A549 (cell line): Measurements from ENCODE around the gene PLEKHF1. TPM values are rescaled to one million over a fixed set of nuclear protein-coding genes. Genes with fewer than 3 reads are reported as not detected.

ENCODE experiments used
- ATAC-seq, 2 experiments: fragments of 200-7000 bp in 1 of 2; fragments of >200 bp in 1 of 2; cut with Nextera tagmentation in 1 of 2; cut with Tn5 transposase in 1 of 2; 3 replicates each; pipeline versions ENCODE4 v1.8.0 to v1.9.1; 2018 to 2020; ENCODE audit warnings: mild to moderate bottlenecking in 1 of 2, moderate library complexity in 1 of 2
- CTCF ChIA-PET: fragments of 300-600 bp; sonication (Branson Sonifier 250); formaldehyde crosslinking; extraction: SDS; loops from one replicate; lab custom pipeline; 2021; ENCODE audit warnings: antibody characterized with exemption, inconsistent platforms; lab: Yijun Ruan, JAX
- POLR2A ChIA-PET: fragments of 350-600 bp; formaldehyde crosslinking; extraction: SDS; loops from one replicate; lab custom pipeline; 2021; ENCODE audit warnings: antibody characterized with exemption, inconsistent platforms; lab: Yijun Ruan, JAX
- DNase-seq, 2 experiments: peaks; one replicate each; pipeline versions ENCODE4 v3.0.0 to v3.0.0-alpha.2; 2011 to 2016; ENCODE audit warnings: low read depth in 1 of 2, low spot score in 1 of 2
- FAIRE-seq: peaks from 2 replicates; lab custom pipeline; 2011; peaks lifted over from hg19 to GRCh38; lab: Jason Lieb, UNC
- H3K27ac ChIP-seq, 2 experiments: fragments of >200 bp; sonication (Bioruptor Twin); formaldehyde crosslinking; 3 replicates each; pipeline ENCODE4 v1.5.1; 2016 to 2017
- H3K4me1 ChIP-seq: fragments of >200 bp; sonication (Bioruptor Twin); formaldehyde crosslinking; 3 replicates; pipeline ENCODE4 v1.6.1; 2016
- H3K4me2 ChIP-seq: fragments of >200 bp; sonication (Bioruptor Twin); formaldehyde crosslinking; 3 replicates; pipeline ENCODE4 v1.6.1; 2016
- H3K4me3 ChIP-seq: fragments of >200 bp; sonication (Bioruptor Twin); formaldehyde crosslinking; 3 replicates; pipeline ENCODE4 v1.5.1; 2016
- H3K9me3 ChIP-seq: fragments of >200 bp; sonication (Bioruptor Twin); formaldehyde crosslinking; 3 replicates; pipeline ENCODE4 v1.6.1; 2016
- ATOH8 ChIP-seq: fragments of 250-450 bp; sonication (Bioruptor Pico); IDR thresholded peaks from 2 replicates; pipeline ENCODE4 v1.5.0; 2020; ENCODE audit warnings: low read depth, mild to moderate bottlenecking, moderate library complexity
- BHLHE40 ChIP-seq: IDR thresholded peaks from 2 replicates; pipeline ENCODE4 v1.6.1; 2012; ENCODE audit warnings: low read depth, low read length, inconsistent platforms
- EHF ChIP-seq: fragments of 250-450 bp; sonication (Bioruptor Pico); IDR thresholded peaks from 2 replicates; pipeline ENCODE4 v1.5.0; 2020; ENCODE audit warnings: mild to moderate bottlenecking
- ELK1 ChIP-seq: fragments of 150-350 bp; IDR thresholded peaks from 2 replicates; pipeline ENCODE4 v1.6.1; 2014; ENCODE audit warnings: low read depth, mild to moderate bottlenecking, low read length
- EP300 ChIP-seq, 2 experiments: fragments of >200 bp; sonication (Bioruptor Twin); formaldehyde crosslinking; IDR thresholded peaks; 2 replicates in 1 of 2; 3 replicates in 1 of 2; pipeline ENCODE4 v1.6.1; 2016 to 2017
- FOSB ChIP-seq: fragments of 250-450 bp; sonication (Bioruptor Pico); IDR thresholded peaks from 2 replicates; pipeline ENCODE4 v1.5.0; 2020; ENCODE audit warnings: mild to moderate bottlenecking, moderate library complexity
- GATA3 ChIP-seq: IDR thresholded peaks from 2 replicates; pipeline ENCODE4 v1.6.1; 2012; ENCODE audit warnings: borderline replicate concordance
- HEYL ChIP-seq: fragments of 250-450 bp; sonication (Bioruptor Pico); IDR thresholded peaks from 2 replicates; pipeline ENCODE4 v1.8.0; 2021; ENCODE audit warnings: mild to moderate bottlenecking, moderate library complexity
- HOXA7 ChIP-seq: fragments of 250-450 bp; sonication (Bioruptor Pico); IDR thresholded peaks from 2 replicates; pipeline ENCODE4 v1.5.0; 2020; ENCODE audit warnings: mild to moderate bottlenecking, moderate library complexity
- HOXB5 ChIP-seq: fragments of 250-450 bp; sonication (Bioruptor Pico); IDR thresholded peaks from 2 replicates; pipeline ENCODE4 v1.5.0; 2020; ENCODE audit warnings: mild to moderate bottlenecking, moderate library complexity
- JUN ChIP-seq, 2 experiments: fragments of >200 bp; sonication (Bioruptor Twin); formaldehyde crosslinking; IDR thresholded peaks; 2 replicates in 1 of 2; 3 replicates in 1 of 2; pipeline ENCODE4 v1.6.1; 2016 to 2017
- MAZ ChIP-seq: fragments of 150-350 bp; IDR thresholded peaks from 2 replicates; pipeline ENCODE4 v1.6.1; 2014; ENCODE audit warnings: antibody characterized with exemption, low read depth, low read length, borderline replicate concordance
- NFE2L2 ChIP-seq: fragments of 150-350 bp; conservative IDR thresholded peaks from 2 replicates; pipeline ENCODE4 v1.6.1; 2014; ENCODE audit warnings: low read length
- POLR2A ChIP-seq: IDR thresholded peaks from 2 replicates; pipeline ENCODE4 v1.6.1; 2012; ENCODE audit warnings: mild to moderate bottlenecking, low read length
- POLR2AphosphoS2 ChIP-seq: conservative IDR thresholded peaks from 2 replicates; pipeline ENCODE4 v1.6.1; 2012; ENCODE audit warnings: low read length, improper control_type of control experiment, inconsistent platforms
- RCOR1 ChIP-seq: fragments of 150-350 bp; IDR thresholded peaks from 2 replicates; pipeline ENCODE4 v1.6.1; 2014; ENCODE audit warnings: antibody characterized with exemption, low read length, low read depth
- REST ChIP-seq: fragments of 200-600 bp; sonication (generic); IDR thresholded peaks from 2 replicates; pipeline ENCODE4 v1.6.1; 2016; ENCODE audit warnings: antibody characterized with exemption, mild to moderate bottlenecking, moderate library complexity
- RFX5 ChIP-seq: fragments of 450-650 bp; IDR thresholded peaks from 2 replicates; pipeline ENCODE4 v1.7.1; 2014; ENCODE audit warnings: antibody characterized with exemption, mild to moderate bottlenecking, moderate library complexity
- SMC3 ChIP-seq: fragments of >200 bp; sonication (Bioruptor Twin); formaldehyde crosslinking; IDR thresholded peaks from 3 replicates; pipeline ENCODE4 v1.6.1; 2018; ENCODE audit warnings: inconsistent platforms
- TP53 ChIP-seq: fragments of 250-450 bp; sonication (Bioruptor Pico); IDR thresholded peaks from 2 replicates; pipeline ENCODE4 v1.5.0; 2021; ENCODE audit warnings: mild to moderate bottlenecking, moderate library complexity
- WGBS: methylation state at CpG from one replicate; pipeline ENCODE4 v1.1.6; 2017; ENCODE audit errors: missing lambda C conversion rate; 5-methylcytosine and 5-hydroxymethylcytosine counted together
- polyA plus RNA-seq, 4 experiments: library from polyadenylated mRNA; depleted of rRNA in 3 of 4; stranded (reverse); fragments of >200 nt; fragmentation: RNase III in 1 of 4; extraction: RNeasy Plus Mini Kit Qiagen cat#74134 plus additional on column Dnase treatment in 1 of 4; gene quantifications; 2 replicates in 3 of 4; 3 replicates in 1 of 4; pipeline ENCODE4 v1.2.3, GENCODE V29; 2011 to 2017
- TF ChIP-seq, protein P1 (sequence below): fragments of >200 bp; sonication (Bioruptor Twin); formaldehyde crosslinking; IDR thresholded peaks from 3 replicates; pipeline ENCODE4 v1.5.1; 2016

PLEKHF1 gene
- polyA plus RNA-seq, 2 of the 4 experiments (the other 2 are of a cell fraction) = 2.1 to 4.1 TPM

GRCh38 chr19:29672319-29672932 is 7.2 kb downstream of the PLEKHF1 start:
- WGBS = 83% methylated on average over 8 of the region's 8 CpGs
- H3K4me3 ChIP-seq = no peak overlapping the region
- ChIA-PET CTCF (interaction anchor here (0.8 to 9.4 kb wide), 9 partner anchors 9 to 185 kb away, joined by 3 to 78 read pairs (median 6); no protein-coding TSS in a partner anchor), POLR2A (interaction anchor here (1.1 kb wide), 1 partner anchor 44 kb away, joined by 4 read pairs; no protein-coding TSS in a partner anchor)
- peak; percentile 39 for FAIRE-seq
- H3K9me3 ChIP-seq = no peaks in the 10 kb centered on the region
- no peak for TF ChIP-seq HOXA7 (CRISPR knock-in tag)
- no peak for TF ChIP-seq BHLHE40
- TF ChIP-seq RFX5 = no peak
- TF ChIP-seq HOXB5 (CRISPR knock-in tag) = no peak
- no peak for TF ChIP-seq POLR2AphosphoS2
- TF ChIP-seq, protein P1, sequence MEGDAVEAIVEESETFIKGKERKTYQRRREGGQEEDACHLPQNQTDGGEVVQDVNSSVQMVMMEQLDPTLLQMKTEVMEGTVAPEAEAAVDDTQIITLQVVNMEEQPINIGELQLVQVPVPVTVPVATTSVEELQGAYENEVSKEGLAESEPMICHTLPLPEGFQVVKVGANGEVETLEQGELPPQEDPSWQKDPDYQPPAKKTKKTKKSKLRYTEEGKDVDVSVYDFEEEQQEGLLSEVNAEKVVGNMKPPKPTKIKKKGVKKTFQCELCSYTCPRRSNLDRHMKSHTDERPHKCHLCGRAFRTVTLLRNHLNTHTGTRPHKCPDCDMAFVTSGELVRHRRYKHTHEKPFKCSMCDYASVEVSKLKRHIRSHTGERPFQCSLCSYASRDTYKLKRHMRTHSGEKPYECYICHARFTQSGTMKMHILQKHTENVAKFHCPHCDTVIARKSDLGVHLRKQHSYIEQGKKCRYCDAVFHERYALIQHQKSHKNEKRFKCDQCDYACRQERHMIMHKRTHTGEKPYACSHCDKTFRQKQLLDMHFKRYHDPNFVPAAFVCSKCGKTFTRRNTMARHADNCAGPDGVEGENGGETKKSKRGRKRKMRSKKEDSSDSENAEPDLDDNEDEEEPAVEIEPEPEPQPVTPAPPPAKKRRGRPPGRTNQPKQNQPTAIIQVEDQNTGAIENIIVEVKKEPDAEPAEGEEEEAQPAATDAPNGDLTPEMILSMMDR = no peak
- TF ChIP-seq REST = no peak
- TF ChIP-seq FOSB = no peak
- TF ChIP-seq JUN (IDR thresholded peaks at IDR 0.05) = no peak
- no peak for TF ChIP-seq EHF
- TF ChIP-seq RCOR1 = no peak
- no peak for TF ChIP-seq SMC3
- TF ChIP-seq ATOH8 (CRISPR knock-in tag) = no peak
- TF ChIP-seq HEYL (CRISPR knock-in tag) = no peak
- peaks cover 6% of the 10 kb centered on the region; the same call in 1 of the 3 replicates for H3K4me1 ChIP-seq
- no peak for DNase-seq
- no peak overlapping the region for H3K4me2 ChIP-seq
- ATAC-seq = no peak
- no peak overlapping the region for H3K27ac ChIP-seq

DNA sequence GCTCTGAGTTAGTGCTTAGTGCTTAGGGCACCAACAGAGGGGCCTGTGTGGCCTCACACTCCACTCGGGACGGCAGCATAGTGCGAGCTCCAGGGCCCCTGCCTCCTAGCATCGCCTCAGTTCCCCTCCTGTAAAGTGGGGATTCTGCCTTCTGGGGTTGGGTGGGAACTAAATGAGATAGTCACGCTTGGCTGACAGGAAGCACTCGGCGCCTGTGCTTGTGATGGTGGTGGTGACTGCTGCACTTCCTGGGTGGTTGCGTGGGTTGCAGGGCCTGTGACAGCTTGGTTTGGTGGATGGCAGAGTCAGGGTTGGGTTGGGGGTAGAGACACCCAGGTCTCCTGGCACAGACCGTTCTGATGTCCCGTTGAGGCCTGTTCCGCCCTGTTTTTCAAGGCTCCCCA is 7.7 kb downstream of the PLEKHF1 start:
- Histone ChIP-seq H3K27ac (no peak overlapping the region), H3K9me3 (no peaks in the 10 kb centered on the region), H3K4me2 (no peak overlapping the region), H3K4me3 (no peak overlapping the region), H3K4me1 (peaks cover 6% of the 10 kb centered on the region; the same call in 1 of the 3 replicates)
- POLR2A ChIA-PET = no interaction called here
- CTCF ChIA-PET = interaction anchor here (0.8 to 9.4 kb wide), 8 partner anchors 9 to 185 kb away, joined by 3 to 78 read pairs (median 8); no protein-coding TSS in a partner anchor
- FAIRE-seq = no peak
- no peak for DNase-seq
- WGBS = 91% methylated on average over 11 of the region's 11 CpGs
- no peak for TF ChIP-seq JUN (IDR thresholded peaks at IDR 0.05)
- no peak for TF ChIP-seq FOSB
- TF ChIP-seq TP53 (CRISPR knock-in tag) = no peak
- no peak for TF ChIP-seq ELK1
- no peak for TF ChIP-seq EP300 (IDR thresholded peaks at IDR 0.05)
- no peak for TF ChIP-seq RFX5
- no peak for TF ChIP-seq REST
- TF ChIP-seq GATA3 = no peak
- no peak for TF ChIP-seq POLR2A
- no peak for TF ChIP-seq EHF
- no peak for TF ChIP-seq RCOR1
- TF ChIP-seq MAZ = no peak
- TF ChIP-seq NFE2L2 = no peak
- TF ChIP-seq, protein P1 = no peak
- no peak for ATAC-seq
